Measurements from ENCODE around the gene EPB41L2. TPM values are rescaled to one million over a fixed set of nuclear protein-coding genes. Genes with fewer than 3 reads are reported as not detected.

Gene EPB41L2
- 9.7 and 23.0 TPM in 2 replicates for total RNA-seq

DNA sequence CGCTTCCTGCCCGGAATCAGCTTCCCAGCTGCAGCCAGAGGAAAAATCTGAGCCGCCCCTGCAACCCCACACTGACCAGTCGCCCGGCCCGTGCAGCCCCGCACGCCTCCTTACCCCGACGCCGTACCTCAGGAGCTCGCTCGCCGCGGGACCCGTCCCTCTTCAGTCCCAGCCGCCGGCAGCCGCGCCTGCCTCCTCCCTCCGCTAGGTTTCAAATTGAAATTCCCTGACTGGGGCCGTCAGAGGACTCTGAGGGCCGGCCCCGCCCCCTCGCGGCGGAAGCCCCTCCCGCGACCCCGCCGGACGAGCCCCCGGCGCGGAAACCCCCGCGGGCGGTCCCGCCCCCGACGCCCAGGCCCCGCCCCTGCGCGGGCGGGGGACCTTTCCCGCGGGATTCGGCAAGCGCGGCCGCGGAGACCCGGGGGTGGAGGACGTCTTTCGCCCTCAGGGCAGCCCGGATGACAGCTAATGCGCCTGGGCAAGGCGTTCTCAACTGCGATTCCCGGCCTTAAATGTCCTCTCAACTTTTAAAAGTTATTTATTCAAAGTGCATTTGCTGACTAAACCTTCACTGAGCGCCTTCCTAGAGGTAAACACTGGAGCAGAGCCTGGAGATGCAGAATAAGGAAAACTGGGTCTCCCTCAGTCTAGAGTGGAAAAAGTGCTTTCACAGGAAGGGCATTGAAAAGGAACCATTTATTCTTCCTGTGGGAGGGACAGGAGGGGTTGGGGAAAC, at the start of gene EPB41L2:
Gene EPB41L2, minus strand, starts transcription at position 218 of the 736 bp plus-strand sequence. CDS start 106,760 bp downstream, outside the sequence.

GRCh38 chr6:130827247-130828149, 235.5 kb downstream of the EPB41L2 start, which contains the start of gene SMLR1:
TSS of gene SMLR1 (plus strand) at chr6:130827406. CDS start at chr6:130827414, 8 bp downstream.

Other genes starting within 250 kb of the EPB41L2 start
- not detected in 2 replicates for gene SMLR1, start 235.8 kb downstream of the EPB41L2 start, total RNA-seq
- 2.1 and 2.8 TPM in 2 replicates for gene AKAP7, start 72.2 kb upstream of the EPB41L2 start, total RNA-seq

Data from airway epithelial cell (primary cell).